Ishikawa (cell line): ENCODE results near the gene LINGO1.

Experiments
- CEBPB ChIP-seq: IDR thresholded peaks from 2 replicates; pipeline ENCODE4 v1.6.1; 2012
- CREB1 ChIP-seq: IDR thresholded peaks from 2 replicates; pipeline ENCODE4 v1.6.1; 2012; ENCODE audit warnings: low read depth
- EGR1 ChIP-seq: IDR thresholded peaks from 2 replicates; pipeline ENCODE4 v1.6.1; 2012
- EP300 ChIP-seq: IDR thresholded peaks from 2 replicates; pipeline ENCODE4 v1.6.1; 2012; ENCODE audit warnings: borderline replicate concordance
- FOXM1 ChIP-seq: IDR thresholded peaks from 2 replicates; pipeline ENCODE4 v1.6.1; 2012; ENCODE audit warnings: low read depth, borderline replicate concordance
- NFIC ChIP-seq: IDR thresholded peaks from 2 replicates; pipeline ENCODE4 v1.6.1; 2012
- RAD21 ChIP-seq: IDR thresholded peaks from 2 replicates; pipeline ENCODE4 v1.6.1; 2012; ENCODE audit warnings: low read depth
- REST ChIP-seq: IDR thresholded peaks from 2 replicates; pipeline ENCODE4 v1.6.1; 2012; ENCODE audit warnings: low read depth, mild to moderate bottlenecking
- TAF1 ChIP-seq: IDR thresholded peaks from 2 replicates; pipeline ENCODE4 v1.6.1; 2012; ENCODE audit warnings: low read depth, mild to moderate bottlenecking
- TCF12 ChIP-seq: IDR thresholded peaks from 2 replicates; pipeline ENCODE4 v1.6.1; 2012; ENCODE audit warnings: low read depth
- TEAD4 ChIP-seq: IDR thresholded peaks from 2 replicates; pipeline ENCODE4 v1.6.1; 2012
- USF1 ChIP-seq: IDR thresholded peaks from 2 replicates; pipeline ENCODE4 v1.6.1; 2012
- YY1 ChIP-seq: IDR thresholded peaks from 2 replicates; pipeline ENCODE4 v1.6.1; 2012; ENCODE audit warnings: low read depth
- ZBTB7A ChIP-seq: IDR thresholded peaks from 2 replicates; pipeline ENCODE4 v1.6.1; 2012; ENCODE audit warnings: low read depth
- TF ChIP-seq, protein P1 (sequence below): IDR thresholded peaks from 2 replicates; pipeline ENCODE4 v1.6.1; 2012

The LINGO1 gene

DNA sequence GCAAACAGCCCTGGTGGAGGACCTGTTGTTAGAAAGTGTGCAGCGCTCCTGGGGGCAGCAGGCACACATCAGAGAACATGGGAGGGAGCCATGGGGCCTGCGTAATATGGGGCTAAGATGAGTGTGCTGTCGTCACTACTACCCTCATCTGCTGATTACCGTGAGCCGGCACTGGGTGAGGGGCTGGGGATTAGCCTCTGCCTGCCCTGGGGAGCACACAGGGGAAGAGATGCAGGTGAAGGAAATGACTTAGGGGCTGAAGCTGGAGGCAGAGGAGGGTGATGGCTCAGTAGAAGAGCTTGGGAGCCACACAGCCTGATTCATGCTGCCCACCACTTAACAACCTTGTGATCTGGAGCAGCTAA is 33.6 kb upstream of the LINGO1 start:
- TF ChIP-seq REST: no peak
- no peak for TF ChIP-seq YY1
- no peak for TF ChIP-seq ZBTB7A
- TF ChIP-seq CEBPB: no peak

- TF ChIP-seq YY1 (no peak), ZBTB7A (no peak), RAD21 (no peak), CEBPB (no peak), TEAD4 (no peak), CREB1 (no peak), NFIC (no peak)
These were observed 33.0 kb upstream of the LINGO1 start for GRCh38 chr15:77665530-77666295.

DNA sequence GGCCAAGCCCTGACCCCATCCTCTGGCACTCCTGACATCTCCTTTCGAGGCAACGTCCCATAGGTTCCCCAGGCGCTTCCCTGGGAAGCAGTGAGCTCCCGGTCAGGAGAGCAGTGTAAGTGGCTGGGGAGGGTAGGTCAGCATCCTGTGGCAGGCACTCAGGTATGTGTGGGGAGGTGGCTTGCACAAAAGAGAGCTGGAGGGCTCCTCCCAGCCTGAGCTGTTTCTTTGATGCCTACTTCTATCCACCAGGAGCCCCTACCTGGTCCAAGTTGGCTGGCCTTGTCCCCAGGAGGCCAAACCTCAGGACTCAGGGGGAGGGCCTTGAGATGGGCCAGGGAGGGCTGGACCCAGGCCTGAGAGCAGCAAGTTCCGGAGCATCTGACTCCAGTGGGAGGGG is 31.7 kb upstream of the LINGO1 start:
- no peak for TF ChIP-seq NFIC
- TF ChIP-seq CREB1: no peak
- TF ChIP-seq USF1: no peak
- no peak for TF ChIP-seq EP300
- no peak for TF ChIP-seq TEAD4
- TF ChIP-seq YY1: no peak
- TF ChIP-seq CEBPB: no peak
- no peak for TF ChIP-seq ZBTB7A
- no peak for TF ChIP-seq REST
- no peak for TF ChIP-seq RAD21
- TF ChIP-seq TAF1: no peak
- TF ChIP-seq EGR1: no peak
- TF ChIP-seq, protein P1, sequence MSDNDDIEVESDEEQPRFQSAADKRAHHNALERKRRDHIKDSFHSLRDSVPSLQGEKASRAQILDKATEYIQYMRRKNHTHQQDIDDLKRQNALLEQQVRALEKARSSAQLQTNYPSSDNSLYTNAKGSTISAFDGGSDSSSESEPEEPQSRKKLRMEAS: no peak
- TF ChIP-seq FOXM1: no peak
- TF ChIP-seq TCF12: no peak

DNA sequence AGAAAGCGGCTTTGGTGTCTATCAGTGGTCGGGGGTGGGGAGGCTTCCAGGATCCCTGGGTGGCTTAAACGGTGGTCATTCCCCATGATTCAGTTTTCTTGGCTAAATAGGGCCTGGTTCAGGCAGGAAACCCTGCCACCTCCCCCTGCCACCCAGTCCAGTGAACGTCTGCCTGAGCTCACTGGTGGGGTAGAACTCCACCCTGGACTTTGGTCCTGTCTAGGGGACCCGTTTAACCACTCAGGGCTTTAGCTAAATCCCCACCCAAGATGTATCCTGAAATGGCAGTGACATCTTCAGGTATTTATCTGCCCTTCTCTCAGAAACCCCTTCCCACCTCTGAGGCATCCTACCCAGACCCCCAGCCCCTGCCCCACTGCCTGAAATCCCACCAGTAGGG is 30.5 kb upstream of the LINGO1 start:
- TF ChIP-seq TEAD4 (no peak), EP300 (no peak), CEBPB (no peak), REST (no peak), TAF1 (no peak), EGR1 (no peak), NFIC (no peak), TCF12 (no peak), FOXM1 (no peak), CREB1 (no peak), YY1 (no peak), ZBTB7A (no peak), RAD21 (no peak), USF1 (no peak)
- TF ChIP-seq, protein P1: no peak
